Smooth muscle cell (in vitro differentiated cells): ENCODE measurements around the gene TRIP12. TPM values are rescaled to one million over a fixed set of nuclear protein-coding genes. Genes with fewer than 3 reads are reported as not detected.
"Not testable (repeated sequence)": the region's sequence is repeated elsewhere in the genome, so short reads cannot be mapped to it uniquely, and the experiment has no call there.

Experiments used
- DNase-seq: peaks from one replicate; lab custom pipeline; 2025; ENCODE audit not compliant: unreplicated experiment; lab: John Stamatoyannopoulos, UW
- H2AFZ ChIP-seq: fragments of 200-600 bp; sonication (generic); 2 replicates; pipeline ENCODE4 v1.6.0; 2016; ENCODE audit warnings: antibody characterized with exemption, low read depth, mild to moderate bottlenecking
- H3F3A ChIP-seq: fragments of 200-600 bp; sonication (generic); 2 replicates; pipeline ENCODE4 v1.6.0; 2017; ENCODE audit warnings: antibody characterized with exemption, low read depth
- H3K27ac ChIP-seq: fragments of 200-600 bp; sonication (generic); 2 replicates; pipeline ENCODE4 v1.5.1; 2016; ENCODE audit warnings: low read depth, mild to moderate bottlenecking
- H3K27me3 ChIP-seq: fragments of 200-600 bp; sonication (generic); 2 replicates; pipeline ENCODE4 v1.6.1; 2016; ENCODE audit warnings: low read depth, mild to moderate bottlenecking
- H3K36me3 ChIP-seq: fragments of 200-600 bp; sonication (generic); 2 replicates; pipeline ENCODE4 v1.5.1; 2016; ENCODE audit warnings: low read depth
- H3K4me1 ChIP-seq: fragments of 200-600 bp; sonication (generic); 2 replicates; pipeline ENCODE4 v1.5.1; 2016; ENCODE audit warnings: low read depth
- H3K4me2 ChIP-seq: fragments of 200-600 bp; sonication (generic); 2 replicates; pipeline ENCODE4 v1.6.0; 2016; ENCODE audit warnings: mild to moderate bottlenecking
- H3K4me3 ChIP-seq: fragments of 200-600 bp; sonication (generic); 2 replicates; pipeline ENCODE4 v1.5.1; 2016; ENCODE audit warnings: mild to moderate bottlenecking
- H3K79me2 ChIP-seq: fragments of 200-600 bp; sonication (generic); 2 replicates; pipeline ENCODE4 v1.6.0; 2016; ENCODE audit warnings: low read depth, mild to moderate bottlenecking
- H3K9ac ChIP-seq: fragments of 200-600 bp; sonication (generic); 2 replicates; pipeline ENCODE4 v1.6.0; 2016; ENCODE audit warnings: low read depth
- H3K9me3 ChIP-seq: fragments of 200-600 bp; sonication (generic); replicated peaks from 2 replicates; pipeline ENCODE4 v1.5.1; 2016; ENCODE audit warnings: low read depth
- H4K20me1 ChIP-seq: fragments of 200-600 bp; sonication (generic); 2 replicates; pipeline ENCODE4 v1.6.0; 2016; ENCODE audit warnings: low read depth
- WGBS: methylation state at CpG from one replicate; pipeline ENCODE4 v1.1.7; 2016; ENCODE audit warnings: low lambda C conversion rate; 5-methylcytosine and 5-hydroxymethylcytosine counted together
- polyA plus RNA-seq: library from polyadenylated mRNA; unstranded; fragments of >200 nt; fragmentation: Nextera tagmentation; extraction: Ambion mirVana; gene quantifications from 2 replicates; pipeline ENCODE4 v1.2.1, GENCODE V29; 2016
- total RNA-seq: library from RNA; depleted of rRNA; stranded (reverse); fragments of >200 nt; gene quantifications from 2 replicates; pipeline ENCODE4 v1.2.3, GENCODE V29; 2014
- TF ChIP-seq, protein P1 (sequence below): fragments of 200-600 bp; sonication (generic); IDR thresholded peaks from 2 replicates; pipeline ENCODE4 v1.5.1; 2017; ENCODE audit warnings: borderline replicate concordance, mild to moderate bottlenecking, antibody characterized with exemption; ENCODE audit not compliant: insufficient read depth, poor library complexity, severe bottlenecking

The TRIP12 gene
- total and polyA plus RNA-seq, 2 experiments from 2014 or later: 45.5 to 103 TPM

DNA sequence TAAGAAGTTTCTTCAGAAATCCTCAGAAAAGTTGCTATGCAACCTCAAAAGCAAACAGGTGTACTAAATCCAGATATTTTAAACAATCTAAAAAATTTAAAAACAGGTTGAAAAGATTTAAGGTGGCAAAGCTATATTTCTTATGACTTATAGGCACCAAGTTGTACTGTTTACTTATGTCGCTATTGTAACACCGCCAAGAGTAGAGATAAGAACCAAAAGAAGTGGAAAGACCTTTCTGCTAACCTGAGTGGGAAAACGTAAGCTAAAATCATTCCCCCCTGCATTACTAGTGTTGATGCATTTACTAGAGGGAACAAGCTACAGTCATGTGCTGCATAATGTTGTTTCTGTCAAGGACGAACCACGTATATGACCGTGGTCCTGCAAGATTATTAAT is 83.1 kb downstream of the TRIP12 start:
- Histone ChIP-seq H3K4me3 (no peak overlapping the region), H3F3A (no peaks in the 10 kb centered on the region), H3K4me1 (peaks cover 3% of the 10 kb centered on the region), H3K9me3 (no peaks in the 10 kb centered on the region), H4K20me1 (peaks cover 92% of the 10 kb centered on the region), H3K27me3 (no peaks in the 10 kb centered on the region), H3K4me2 (no peak overlapping the region), H2AFZ (no peak overlapping the region), H3K79me2 (peaks cover 54% of the 10 kb centered on the region), H3K9ac (no peak overlapping the region), H3K36me3 (peaks cover 7% of the 10 kb centered on the region), H3K27ac (no peak overlapping the region)
- WGBS: 81% methylated on average over 6 of the region's 6 CpGs
- TF ChIP-seq, protein P1, sequence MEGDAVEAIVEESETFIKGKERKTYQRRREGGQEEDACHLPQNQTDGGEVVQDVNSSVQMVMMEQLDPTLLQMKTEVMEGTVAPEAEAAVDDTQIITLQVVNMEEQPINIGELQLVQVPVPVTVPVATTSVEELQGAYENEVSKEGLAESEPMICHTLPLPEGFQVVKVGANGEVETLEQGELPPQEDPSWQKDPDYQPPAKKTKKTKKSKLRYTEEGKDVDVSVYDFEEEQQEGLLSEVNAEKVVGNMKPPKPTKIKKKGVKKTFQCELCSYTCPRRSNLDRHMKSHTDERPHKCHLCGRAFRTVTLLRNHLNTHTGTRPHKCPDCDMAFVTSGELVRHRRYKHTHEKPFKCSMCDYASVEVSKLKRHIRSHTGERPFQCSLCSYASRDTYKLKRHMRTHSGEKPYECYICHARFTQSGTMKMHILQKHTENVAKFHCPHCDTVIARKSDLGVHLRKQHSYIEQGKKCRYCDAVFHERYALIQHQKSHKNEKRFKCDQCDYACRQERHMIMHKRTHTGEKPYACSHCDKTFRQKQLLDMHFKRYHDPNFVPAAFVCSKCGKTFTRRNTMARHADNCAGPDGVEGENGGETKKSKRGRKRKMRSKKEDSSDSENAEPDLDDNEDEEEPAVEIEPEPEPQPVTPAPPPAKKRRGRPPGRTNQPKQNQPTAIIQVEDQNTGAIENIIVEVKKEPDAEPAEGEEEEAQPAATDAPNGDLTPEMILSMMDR: no peak
- no peak for DNase-seq

DNA sequence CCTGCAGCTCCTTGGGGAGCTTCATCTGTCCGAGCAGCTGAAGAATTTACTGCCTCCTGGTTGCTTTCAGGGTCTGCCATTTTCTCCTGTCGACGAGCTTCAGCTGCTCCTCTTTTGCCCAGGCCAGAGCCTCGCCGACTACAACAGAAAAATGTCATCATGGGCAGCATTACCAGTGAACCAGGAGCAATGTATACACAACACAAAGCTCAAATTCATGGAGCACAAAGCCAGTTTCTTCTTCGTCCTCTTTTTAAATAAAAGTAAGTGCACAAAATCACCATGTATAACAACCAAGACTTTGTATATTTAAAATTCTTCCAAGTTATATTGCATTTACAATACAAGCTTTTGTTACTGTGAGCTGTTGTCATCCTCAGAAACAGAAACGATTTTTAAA is 85.0 kb downstream of the TRIP12 start:
- Histone ChIP-seq H3K79me2 (peaks cover 70% of the 10 kb centered on the region), H3K27ac (peak overlapping the region; percentile 67)
- TF ChIP-seq, protein P1: no peak

DNA sequence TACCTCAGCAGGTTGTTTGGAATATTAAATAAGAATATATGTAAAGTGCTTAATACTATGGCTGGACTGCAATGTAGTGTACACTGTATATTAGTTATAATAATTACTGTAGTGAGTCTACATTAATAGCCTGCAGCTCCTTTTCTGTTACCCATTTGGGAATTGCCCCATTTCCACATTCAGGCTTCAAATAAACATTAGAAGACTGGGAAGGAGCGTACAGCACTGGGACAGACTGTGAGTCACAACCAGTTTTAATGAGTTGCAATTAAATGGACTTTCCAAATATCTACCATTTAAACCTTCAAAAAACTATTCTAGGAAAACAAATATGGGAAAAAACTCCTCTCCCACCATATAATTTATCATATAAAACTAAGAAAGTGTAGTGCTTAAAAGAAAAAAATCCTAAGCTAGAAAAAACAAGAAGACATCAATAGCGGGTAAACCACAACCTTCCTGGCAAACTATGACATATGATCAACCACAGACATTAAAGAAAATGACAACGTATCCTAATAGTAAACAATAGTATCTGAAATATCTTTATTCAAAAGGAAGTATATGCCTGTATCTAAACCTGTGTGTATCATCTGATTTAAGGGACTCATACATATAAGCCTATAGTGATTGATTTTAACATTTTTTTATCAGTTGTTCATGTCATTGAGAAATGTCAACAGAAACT is 86.1 kb downstream of the TRIP12 start:
- no peak for DNase-seq
- 54% methylated on average over 3 of the region's 3 CpGs for WGBS
- no peaks in the 10 kb centered on the region for H3K27me3 ChIP-seq
- H3K4me2 ChIP-seq: peak overlapping the region; percentile 58
- TF ChIP-seq, protein P1: no peak
- H3K9me3 ChIP-seq: no peaks in the 10 kb centered on the region
- no peak overlapping the region for H3K9ac ChIP-seq
- no peak overlapping the region for H3K4me3 ChIP-seq
- peaks cover 74% of the 10 kb centered on the region for H3K79me2 ChIP-seq
- peaks cover 91% of the 10 kb centered on the region for H4K20me1 ChIP-seq
- H3K4me1 ChIP-seq: peaks cover 3% of the 10 kb centered on the region
- no peaks in the 10 kb centered on the region for H3F3A ChIP-seq
- no peak overlapping the region for H2AFZ ChIP-seq
- H3K27ac ChIP-seq: peak overlapping the region; percentile 67
- peaks cover 10% of the 10 kb centered on the region for H3K36me3 ChIP-seq

More for the DNA sequence above, 85.0 kb downstream of the TRIP12 start:
- Histone ChIP-seq H2AFZ (no peak overlapping the region), H3K4me2 (no peak overlapping the region), H3K36me3 (peaks cover 7% of the 10 kb centered on the region), H3F3A (no peaks in the 10 kb centered on the region), H3K9me3 (no peaks in the 10 kb centered on the region), H3K27me3 (no peaks in the 10 kb centered on the region), H3K9ac (no peak overlapping the region), H4K20me1 (peaks cover 93% of the 10 kb centered on the region), H3K4me1 (peaks cover 3% of the 10 kb centered on the region), H3K4me3 (no peak overlapping the region)
- WGBS: 81% methylated on average over 7 of the region's 7 CpGs
- no peak for DNase-seq

DNA sequence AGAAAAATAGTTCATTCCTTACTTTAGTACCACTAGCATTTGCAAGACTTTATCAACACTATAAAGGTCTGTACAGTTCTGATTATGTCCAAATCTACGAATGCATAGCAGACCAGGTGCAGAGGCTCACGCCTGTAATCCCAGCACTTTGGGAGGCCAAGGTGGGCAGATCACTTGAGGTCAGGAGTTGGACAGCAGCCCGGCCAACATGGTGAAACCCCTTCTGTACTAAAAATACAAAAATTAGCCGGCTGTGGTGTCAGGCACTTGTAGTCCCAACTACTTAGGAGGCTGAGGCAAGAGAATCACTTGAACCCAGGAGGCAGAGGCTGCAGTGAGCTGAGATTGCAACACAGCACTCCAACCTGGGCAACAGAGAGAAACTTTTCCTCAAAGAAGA is 87.4 kb downstream of the TRIP12 start:
- not testable (repeated sequence) for DNase-seq, H3K4me1 ChIP-seq
- peaks cover 63% of the 10 kb centered on the region for H3K79me2 ChIP-seq

More for the DNA sequence above, 87.4 kb downstream of the TRIP12 start:
- not testable (repeated sequence) for H3K9ac ChIP-seq, H3F3A ChIP-seq, H3K9me3 ChIP-seq, H3K4me2 ChIP-seq, H2AFZ ChIP-seq, H3K4me3 ChIP-seq, H3K27me3 ChIP-seq, H3K27ac ChIP-seq
- peaks cover 18% of the 10 kb centered on the region for H3K36me3 ChIP-seq
- 98% methylated on average over 4 of the region's 4 CpGs for WGBS
- peaks cover 81% of the 10 kb centered on the region for H4K20me1 ChIP-seq
